Thyroid gland (tissue), 4 donors: ENCODE measurements around the gene LIN54. TPM values are rescaled to one million over a fixed set of nuclear protein-coding genes. Genes with fewer than 3 reads are reported as not detected.

ENCODE experiments used
- DNase-seq, 2 donors: peaks; one replicate each; pipeline ENCODE4 v3.0.0-alpha.2; 2019
- H3K27ac ChIP-seq, 3 donors: fragments of 200-600 bp; sonication (generic); 1 replicate in 2 of 3; 2 replicates in 1 of 3; pipeline ENCODE4 v1.5.1; 2016 to 2019; ENCODE audit warnings: mild to moderate bottlenecking in 1 of 3, moderate library complexity in 1 of 3
- H3K27me3 ChIP-seq: fragments of 200-600 bp; sonication (generic); one replicate; pipeline ENCODE4 v1.5.1; 2019
- H3K36me3 ChIP-seq, 2 donors: fragments of 200-600 bp; sonication (generic); one replicate each; pipeline ENCODE4 v1.5.1; 2016 to 2019
- H3K4me1 ChIP-seq, 2 donors: fragments of 200-600 bp; sonication (generic); one replicate each; pipeline ENCODE4 v1.5.1; 2017 to 2019
- H3K4me3 ChIP-seq, 3 donors: fragments of 200-600 bp; sonication (generic); replicated peaks in 1 of 3; 1 replicate in 2 of 3; 2 replicates in 1 of 3; pipeline ENCODE4 v1.5.1; 2016; ENCODE audit warnings: mild to moderate bottlenecking in 1 of 3
- H3K9me3 ChIP-seq: fragments of 200-600 bp; sonication (generic); one replicate; pipeline ENCODE4 v1.5.1; 2017
- CTCF ChIP-seq, 6 experiments: fragments of 200-600 bp in 3 of 6; fragments of 450-650 bp in 3 of 6; sonication (generic) in 3 of 6; IDR thresholded peaks; one replicate each; pipeline ENCODE4 v1.5.1; 2016 to 2019; ENCODE audit warnings: antibody characterized with exemption in 6 of 6, mild to moderate bottlenecking in 2 of 6, inconsistent platforms in 1 of 6, moderate library complexity in 1 of 6
- POLR2A ChIP-seq, 2 donors: fragments of 450-650 bp; IDR thresholded peaks; one replicate each; pipeline ENCODE4 v1.6.1; 2017; ENCODE audit warnings: antibody characterized with exemption in 2 of 2, mild to moderate bottlenecking in 2 of 2, moderate library complexity in 1 of 2
- WGBS, 2 donors: methylation state at CpG; one replicate each; pipeline ENCODE4 v1.1.5; 2017; 5-methylcytosine and 5-hydroxymethylcytosine counted together
- intact Hi-C: fragments of 100-400 bp; cut with DNase I; formaldehyde crosslinking; loops from one replicate; pipeline ENCODE4 v1.15.1; 2023
- total RNA-seq, 4 donors: library from RNA; depleted of rRNA; stranded (reverse); fragments of >200 nt; gene quantifications; one replicate each; pipeline ENCODE4 v1.2.3, GENCODE V29; 2016

Gene LIN54
- total RNA-seq, 4 donors from 2014 or later = 14.8 to 20.8 (median 18.1) TPM

- Histone ChIP-seq H3K4me1 (no peaks in the 10 kb centered on the region), H3K4me3 (no peak overlapping the region), H3K27ac (peak overlapping the region in 1 of 3 donors; percentile 21), H3K27me3 (no peaks in the 10 kb centered on the region), H3K36me3 (no peaks in the 10 kb centered on the region), H3K9me3 (no peaks in the 10 kb centered on the region)
- TF ChIP-seq CTCF (IDR thresholded peaks at IDR 0.05) (no peak), POLR2A (IDR thresholded peaks at IDR 0.05) (no peak)
- intact Hi-C loops = no loop called here
- no peak for DNase-seq
- 89 to 93% methylated on average over 3 of the region's 3 CpGs for WGBS, 2 donors
Measured at GRCh38 chr4:82906469-82906868, 104.2 kb downstream of the LIN54 start.

- Histone ChIP-seq H3K9me3 (no peaks in the 10 kb centered on the region), H3K27me3 (no peaks in the 10 kb centered on the region), H3K27ac (no peak overlapping the region), H3K4me1 (no peaks in the 10 kb centered on the region), H3K36me3 (no peaks in the 10 kb centered on the region), H3K4me3 (no peak overlapping the region)
- no peak for DNase-seq
- intact Hi-C loops = no loop called here
- no peak for TF ChIP-seq CTCF (IDR thresholded peaks at IDR 0.05)
- no peak for TF ChIP-seq POLR2A (IDR thresholded peaks at IDR 0.05)
- WGBS, 2 donors = 83 to 88% methylated on average over 2 of the region's 2 CpGs
Measured at GRCh38 chr4:82905205-82905604, 105.4 kb downstream of the LIN54 start.

- Histone ChIP-seq H3K9me3 (no peaks in the 10 kb centered on the region), H3K27me3 (no peaks in the 10 kb centered on the region), H3K4me3 (no peak overlapping the region), H3K27ac (no peak overlapping the region), H3K36me3 (no peaks in the 10 kb centered on the region), H3K4me1 (no peaks in the 10 kb centered on the region)
- DNase-seq = no peak
- 93 to 99% methylated on average over 5 of the region's 5 CpGs for WGBS, 2 donors
- intact Hi-C loops = no loop called here
- TF ChIP-seq CTCF (IDR thresholded peaks at IDR 0.05) (no peak), POLR2A (IDR thresholded peaks at IDR 0.05) (no peak)
Measured at GRCh38 chr4:82903737-82904136, 106.9 kb downstream of the LIN54 start.

- TF ChIP-seq CTCF (IDR thresholded peaks at IDR 0.05) (no peak), POLR2A (IDR thresholded peaks at IDR 0.05) (no peak)
- intact Hi-C loops = no loop called here
- Histone ChIP-seq H3K27me3 (no peaks in the 10 kb centered on the region), H3K27ac (peak overlapping the region; percentile 95 to 99 (median 98)), H3K9me3 (no peaks in the 10 kb centered on the region), H3K4me3 (peak overlapping the region; percentile 26 to 45 (median 38)), H3K36me3 (no peaks in the 10 kb centered on the region), H3K4me1 (peaks cover 9 to 16% of the 10 kb centered on the region in 2 donors)
- DNase-seq = no peak
- WGBS, 2 donors = 0% methylated on average over 8 of the region's 8 CpGs
Measured at GRCh38 chr4:82901183-82901718, 109.4 kb downstream of the LIN54 start.

GRCh38 chr4:82900411-82901182 lies 110.0 kb downstream of the LIN54 start, which contains the start of gene THAP9:
Gene THAP9, plus strand, starts transcription at chr4:82900735. Its CDS starts 68 bp downstream, at chr4:82900803.
- no peaks in the 10 kb centered on the region for H3K36me3 ChIP-seq
- H3K9me3 ChIP-seq = no peaks in the 10 kb centered on the region
- H3K27me3 ChIP-seq = no peaks in the 10 kb centered on the region
- peaks cover 9 to 17% of the 10 kb centered on the region in 2 donors for H3K4me1 ChIP-seq
- 0% methylated on average over 33 to 40 of the region's 67 CpGs for WGBS, 2 donors
- TF ChIP-seq POLR2A (IDR thresholded peaks at IDR 0.05) = peak; percentile 62 to 81
- TF ChIP-seq CTCF (IDR thresholded peaks at IDR 0.05) = no peak
- H3K4me3 ChIP-seq = peak within 1 kb of the TSS; percentile 38 to 66 (median 45)
- H3K27ac ChIP-seq = peak within 1 kb of the TSS; percentile 95 to 99 (median 98)
- intact Hi-C loops = no loop called here
- peak; percentile 99 for DNase-seq
